NCI-H2107 treated with DMSO at 0.1 percent for 48 hours (cell line): ENCODE data around the gene CLTCL1.
"Not testable (repeated sequence)": the region's sequence is repeated elsewhere in the genome, so short reads cannot be mapped to it uniquely, and the experiment has no call there.

Source experiments
- DNase-seq: peaks from one replicate; lab custom pipeline; 2025; ENCODE audit not compliant: unreplicated experiment; lab: John Stamatoyannopoulos, UW

The CLTCL1 gene

DNA sequence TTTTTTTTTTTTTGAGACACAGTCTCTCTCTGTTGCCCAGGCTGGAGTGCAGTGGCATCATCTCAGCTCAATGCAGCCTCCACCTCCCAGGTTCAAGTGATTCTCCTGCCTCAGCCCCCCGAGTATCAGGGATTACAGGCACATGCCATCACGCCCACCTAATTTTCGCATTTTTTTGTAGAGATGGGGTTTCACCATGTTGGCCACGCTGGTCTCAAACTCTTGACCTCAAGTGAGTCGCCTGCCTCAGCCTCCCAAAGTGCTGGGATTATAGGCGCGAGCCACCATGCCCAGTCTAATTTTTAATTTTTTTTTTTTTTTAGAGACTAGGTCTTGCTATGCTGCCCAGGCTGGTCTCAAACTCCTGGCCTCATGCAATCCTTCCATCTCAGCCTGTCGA, 35.2 kb downstream of the CLTCL1 start:
- not testable (repeated sequence) for DNase-seq

DNA sequence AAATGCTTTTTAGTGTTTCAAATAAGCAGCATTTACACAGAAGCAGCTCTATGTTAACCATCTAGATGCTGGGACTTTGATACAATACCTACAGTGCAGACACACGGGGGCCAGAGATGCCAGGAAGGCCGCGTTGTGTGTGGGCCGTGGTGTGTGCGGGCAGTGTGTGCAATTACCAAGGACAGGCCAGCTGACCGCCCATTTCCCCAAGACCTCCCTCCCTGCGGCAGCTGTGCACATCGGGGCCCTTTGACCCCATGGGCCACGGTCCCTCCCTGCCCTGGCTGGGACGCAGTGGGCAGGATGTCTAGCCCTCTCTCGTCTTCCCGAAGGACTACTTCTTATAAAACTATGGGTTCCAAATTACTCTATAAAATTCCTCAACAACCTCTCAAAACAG, 38.4 kb downstream of the CLTCL1 start:
- no peak for DNase-seq

DNA sequence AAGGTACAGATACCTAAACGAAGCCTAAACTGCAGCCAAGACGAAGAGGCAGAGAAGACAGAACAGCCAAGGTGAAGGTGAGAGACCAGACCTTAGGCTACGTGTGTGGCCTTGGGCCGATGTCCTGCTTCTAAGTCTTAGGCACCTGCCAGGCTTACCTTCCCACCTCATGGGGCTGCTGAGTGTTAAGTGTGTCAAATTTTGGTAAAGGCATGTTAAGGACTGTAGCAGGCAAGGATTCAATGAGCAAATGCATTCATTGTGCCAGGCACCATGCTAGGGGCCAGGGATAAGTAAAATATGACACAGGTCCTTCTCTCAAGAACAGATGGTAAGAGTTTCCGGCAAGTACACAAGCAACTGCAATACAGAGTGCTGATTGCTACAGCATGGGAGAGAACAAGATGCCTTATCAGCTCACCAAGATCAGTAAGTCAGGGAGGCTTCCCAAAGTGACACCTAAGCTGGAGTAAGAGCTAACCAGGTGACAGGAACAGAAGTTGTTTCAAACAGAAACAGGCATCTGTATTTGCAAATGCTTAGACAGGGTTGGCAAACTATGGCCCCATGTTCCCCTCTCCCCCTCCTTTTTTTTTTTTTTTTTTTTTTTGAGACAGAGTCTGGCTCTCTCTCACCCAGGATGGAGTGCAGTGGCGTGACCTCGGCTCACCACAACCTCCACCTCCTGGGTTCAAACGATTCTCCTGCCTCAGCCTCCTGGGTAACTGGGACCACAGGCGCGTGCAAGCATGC, 46.7 kb downstream of the CLTCL1 start:
- DNase-seq = no peak

DNA sequence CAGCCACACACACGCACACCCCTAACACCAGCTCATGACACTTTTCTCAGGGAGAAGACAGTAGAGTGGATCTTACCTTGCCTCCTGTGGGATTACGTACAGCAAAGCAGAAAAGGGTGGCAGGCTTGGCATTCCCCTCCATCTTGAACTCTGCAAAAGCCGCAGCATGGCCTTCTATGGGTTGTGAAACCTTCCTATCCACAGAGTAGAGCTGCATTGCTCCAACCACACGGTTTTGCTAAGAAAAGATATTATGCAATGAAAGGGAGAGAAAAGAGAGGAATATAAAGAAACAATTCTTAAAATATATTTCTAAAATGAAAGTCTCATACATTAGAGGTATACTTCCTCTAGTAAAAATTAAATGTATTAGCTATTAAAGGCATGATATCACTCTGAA, 48.8 kb downstream of the CLTCL1 start:
- no peak for DNase-seq

DNA sequence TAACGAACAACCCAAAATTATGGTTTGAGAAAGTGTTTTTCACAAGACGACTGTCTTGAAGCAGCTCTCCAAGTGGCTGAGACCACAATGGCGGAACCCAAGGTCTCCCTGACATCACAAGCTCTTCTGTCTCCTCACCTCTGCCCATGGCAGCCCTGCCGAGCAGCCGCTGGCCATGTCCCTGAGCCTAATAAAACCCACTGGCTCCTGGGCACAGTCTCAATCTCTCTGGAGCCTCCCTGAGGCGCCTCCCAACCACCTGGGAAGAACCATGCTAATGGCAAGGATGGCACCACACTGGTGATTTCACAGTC, 50.0 kb downstream of the CLTCL1 start:
- no peak for DNase-seq

DNA sequence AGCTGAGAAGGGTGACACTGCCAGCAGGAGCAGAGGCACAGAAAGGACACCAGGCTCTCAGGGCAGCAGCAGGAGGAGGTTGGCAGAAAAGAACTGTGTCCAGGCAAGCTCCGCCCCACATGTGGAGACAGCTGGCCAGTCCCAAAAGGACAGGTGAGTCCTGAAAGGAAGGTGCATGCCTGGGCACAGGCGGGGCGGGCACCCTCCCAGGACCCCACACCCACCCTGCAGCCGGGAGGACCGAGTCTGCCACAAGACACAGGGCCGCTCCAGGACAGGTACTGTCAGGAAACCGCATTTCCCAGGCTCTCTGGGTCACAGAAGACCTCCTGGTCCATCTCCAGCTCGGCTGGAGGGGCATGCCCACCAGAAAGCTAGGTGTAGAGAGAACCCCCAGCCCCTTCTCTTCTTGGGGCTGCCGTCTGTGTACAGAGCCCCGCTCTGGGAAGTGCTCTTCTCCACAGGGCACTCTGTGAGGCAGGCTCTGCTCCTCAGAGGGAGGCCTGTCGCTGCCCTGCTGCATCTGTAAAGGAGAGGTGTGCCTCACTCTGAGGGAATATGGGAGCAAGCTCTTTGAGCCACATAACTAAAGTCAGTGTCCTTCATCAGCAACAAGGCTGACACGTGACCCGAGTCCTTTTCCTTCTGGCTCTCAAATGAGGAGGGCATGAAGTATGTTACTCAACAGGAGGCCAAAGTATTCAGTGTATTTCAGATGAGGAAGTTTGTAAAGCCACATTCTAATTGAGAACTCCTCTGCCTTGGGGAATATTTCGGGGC, 50.5 kb downstream of the CLTCL1 start:
- DNase-seq = no peak

DNA sequence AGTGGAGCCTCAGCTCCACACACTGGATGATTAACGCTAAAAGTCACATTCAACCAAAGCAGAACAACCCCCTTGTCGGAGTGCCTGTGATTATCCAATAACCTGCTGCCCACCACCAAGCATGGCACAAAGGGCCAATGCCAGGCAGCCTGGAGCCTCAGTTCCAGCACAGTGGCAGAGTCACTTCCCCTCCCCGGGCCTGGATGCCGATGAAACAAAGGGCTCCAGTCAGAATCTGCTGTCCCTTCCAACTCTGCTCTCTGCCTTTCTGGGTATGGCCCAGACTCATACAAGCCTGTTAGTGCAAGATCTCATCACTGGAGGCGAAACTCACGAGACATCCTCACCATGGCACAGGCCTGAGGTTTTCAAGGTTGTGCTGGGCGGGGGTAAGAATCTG, 52.1 kb downstream of the CLTCL1 start:
- DNase-seq = no peak

DNA sequence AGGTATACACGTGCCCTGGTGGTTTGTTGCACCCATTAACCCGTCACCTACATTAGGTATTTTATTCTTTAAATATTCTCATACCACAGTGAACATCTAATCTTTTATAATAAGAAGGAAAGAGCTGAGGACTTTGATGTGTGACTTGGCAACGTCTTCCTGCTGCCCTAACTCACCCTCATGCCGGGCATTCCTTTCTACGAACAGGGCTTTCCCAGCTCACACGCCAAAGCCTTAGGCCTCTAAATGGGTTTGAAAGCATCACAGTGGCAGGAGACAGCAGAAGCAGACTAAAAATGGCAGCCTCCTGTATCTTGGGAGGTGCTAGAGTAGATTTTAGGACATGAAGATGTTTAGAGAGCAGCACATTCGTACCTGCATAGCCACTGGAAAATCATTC, 52.6 kb downstream of the CLTCL1 start:
- no peak for DNase-seq

DNA sequence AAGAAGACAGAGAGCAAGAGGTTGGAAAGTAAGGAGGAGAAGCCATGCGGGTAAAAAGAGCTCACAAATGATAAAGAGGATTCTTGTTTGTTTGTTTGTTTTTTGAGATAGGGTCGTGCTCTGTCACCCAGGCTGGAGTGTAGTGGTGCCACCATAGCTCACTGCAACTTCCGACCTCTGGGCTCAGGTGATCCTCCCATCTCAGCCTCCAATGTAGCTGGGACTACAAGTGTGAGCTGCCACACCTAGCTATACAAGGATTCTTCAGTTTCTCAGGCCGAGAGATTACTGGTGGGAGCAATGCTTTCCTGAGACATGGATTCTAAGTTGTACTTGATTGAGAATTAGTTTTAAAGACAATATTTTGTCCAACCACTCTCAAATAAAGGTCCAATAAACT, 55.6 kb downstream of the CLTCL1 start:
- no peak for DNase-seq

DNA sequence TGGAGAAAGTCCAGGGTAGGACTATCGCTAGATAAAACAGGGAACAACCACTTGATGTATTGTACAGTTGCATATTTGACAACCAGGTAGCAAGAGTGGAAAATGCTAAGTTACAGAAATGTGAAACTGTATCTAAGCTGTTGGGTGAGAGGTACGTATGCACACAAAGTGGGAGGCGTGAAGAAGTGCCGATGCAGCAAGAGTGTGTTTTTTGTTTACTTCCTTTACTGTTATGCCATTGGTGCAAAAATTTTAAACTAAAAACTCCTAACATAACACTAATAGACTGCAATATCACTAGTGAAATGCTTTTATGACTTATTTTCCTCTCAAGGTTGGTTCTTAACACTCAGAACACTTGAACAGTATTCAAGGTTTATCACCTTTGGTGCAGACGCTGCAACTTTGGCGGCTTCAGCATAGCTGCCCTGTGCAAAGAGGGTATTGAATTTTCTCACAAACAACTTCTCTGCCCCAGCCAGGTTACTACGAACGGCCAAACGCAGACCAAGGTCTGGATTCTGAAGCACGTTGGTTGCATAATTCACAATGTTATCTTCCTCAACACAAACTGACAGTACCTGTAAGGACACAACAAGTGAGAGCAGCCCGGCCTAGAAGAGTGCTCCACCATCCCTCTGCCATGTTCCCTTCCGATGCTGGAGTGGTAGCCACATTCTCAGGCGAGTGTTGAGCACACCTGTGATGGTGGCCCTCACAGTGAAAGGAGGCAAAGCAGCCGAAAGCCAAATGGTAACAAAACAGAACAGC, 57.2 kb downstream of the CLTCL1 start:
- no peak for DNase-seq

DNA sequence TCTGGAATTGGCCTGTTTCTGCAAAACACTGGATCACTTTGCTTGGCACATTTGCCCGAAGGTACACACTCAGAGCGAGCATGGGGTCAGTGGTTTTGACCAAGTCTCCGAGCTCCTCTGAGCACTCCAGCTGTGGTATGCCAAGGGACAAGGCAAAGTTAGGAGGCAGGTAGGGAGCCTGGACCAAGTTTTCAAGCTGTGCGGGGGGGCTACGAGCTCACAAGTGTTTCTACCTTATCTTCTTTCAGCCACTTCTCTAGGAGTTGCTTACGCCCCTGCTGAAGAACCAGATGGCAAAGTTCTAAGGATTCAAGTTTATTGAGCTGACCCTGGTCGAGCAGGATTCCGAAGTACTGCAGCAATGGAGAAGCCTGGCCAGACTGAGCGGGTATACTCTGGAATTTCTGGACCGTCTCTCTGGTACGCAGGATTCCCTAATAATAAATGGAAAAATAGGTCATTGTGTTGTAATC, 58.3 kb downstream of the CLTCL1 start:
- no peak for DNase-seq

DNA sequence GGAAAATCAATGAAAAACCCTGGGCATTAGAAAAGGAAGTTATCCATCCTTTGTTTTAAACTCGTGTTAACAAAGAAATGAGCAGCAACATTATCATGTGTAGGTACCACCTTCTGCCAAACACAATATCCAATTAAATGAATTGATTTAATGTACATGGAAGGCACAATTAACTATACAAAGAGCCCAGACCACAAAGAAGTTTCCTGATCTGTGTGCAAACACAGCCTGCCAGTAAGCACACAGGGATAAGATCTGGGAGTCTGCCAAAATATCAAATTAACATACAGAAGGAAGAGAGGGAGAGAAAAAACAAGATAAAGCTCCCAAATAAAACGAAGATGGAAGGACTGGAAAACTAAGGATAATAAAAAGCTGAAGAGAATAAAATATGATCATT, 58.9 kb downstream of the CLTCL1 start:
- peak; percentile 83 for DNase-seq

DNA sequence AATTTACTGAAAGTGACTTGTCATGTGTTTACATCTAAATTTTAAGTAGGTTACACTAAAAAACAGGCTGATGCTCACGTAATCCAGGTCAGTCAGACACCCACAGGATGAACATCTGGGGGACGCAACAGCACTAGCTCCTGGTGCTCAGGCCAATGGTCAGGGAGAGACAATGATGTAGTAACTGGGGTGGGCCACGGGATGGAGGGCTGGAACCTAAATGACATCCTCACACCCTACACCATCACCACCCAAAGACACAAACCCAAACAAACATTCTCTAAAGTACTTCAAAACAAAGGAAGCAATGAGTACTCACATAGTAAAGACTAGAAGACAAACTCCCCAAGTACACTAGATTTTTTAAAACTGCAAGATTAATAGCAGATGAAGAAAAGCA, 59.5 kb downstream of the CLTCL1 start:
- DNase-seq = no peak

DNA sequence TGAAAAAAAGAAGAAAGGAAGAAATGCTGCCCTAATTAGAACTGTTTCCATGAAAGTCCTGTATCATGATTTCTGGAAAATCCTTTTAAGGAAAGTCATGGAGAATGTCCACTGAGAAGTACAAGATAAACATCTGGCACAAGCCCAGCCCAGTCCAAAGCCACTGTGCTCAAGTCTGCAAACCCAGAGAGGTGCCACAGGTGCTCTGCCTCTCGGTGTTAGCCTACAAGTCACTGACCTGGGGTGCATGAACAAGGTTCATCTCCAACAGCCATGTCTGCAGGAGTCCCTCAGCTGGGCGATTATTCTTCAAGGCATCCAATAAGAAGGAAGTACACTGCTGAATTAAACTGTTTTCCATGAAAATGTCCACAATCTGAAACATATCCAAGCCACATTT, 61.9 kb downstream of the CLTCL1 start:
- no peak for DNase-seq

DNA sequence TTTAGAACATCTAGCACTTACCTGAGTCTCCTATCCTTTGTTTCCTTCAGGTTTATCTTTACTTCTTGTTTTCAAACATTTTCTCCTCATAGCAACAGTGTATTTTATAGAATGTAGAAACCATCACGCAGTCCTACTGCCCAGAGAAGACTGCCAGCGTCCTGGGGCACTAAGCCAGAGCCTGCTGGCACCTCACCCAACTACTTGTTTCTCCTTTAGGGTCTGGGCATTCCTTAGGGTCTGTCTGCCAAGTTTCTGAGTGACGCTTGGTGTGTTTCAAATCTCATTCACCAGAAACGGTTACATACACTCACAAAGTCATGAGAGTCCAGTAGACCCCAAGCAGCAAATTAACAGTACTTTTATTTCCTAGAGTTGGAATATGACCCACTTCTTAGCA, 63.3 kb downstream of the CLTCL1 start:
- no peak for DNase-seq

DNA sequence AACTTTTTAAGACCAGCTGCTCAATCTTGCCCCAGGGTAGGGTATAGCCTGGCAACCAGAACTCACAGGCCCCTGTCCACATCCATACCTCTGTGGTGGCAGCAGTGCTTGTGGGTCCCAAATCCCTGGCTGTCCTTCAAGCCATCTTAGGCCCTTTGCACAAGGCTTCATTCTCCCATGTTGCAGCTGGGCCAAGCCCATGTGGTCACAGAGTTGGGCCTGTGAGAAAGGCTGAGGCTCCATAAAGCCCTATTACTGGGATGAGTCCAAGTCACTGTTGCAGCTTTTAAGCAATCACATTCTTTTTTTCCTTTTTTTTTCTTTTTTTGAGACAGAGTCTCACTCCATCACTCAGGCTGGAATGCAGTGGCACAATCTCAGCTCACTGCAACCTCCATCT, 65.1 kb downstream of the CLTCL1 start:
- no peak for DNase-seq

DNA sequence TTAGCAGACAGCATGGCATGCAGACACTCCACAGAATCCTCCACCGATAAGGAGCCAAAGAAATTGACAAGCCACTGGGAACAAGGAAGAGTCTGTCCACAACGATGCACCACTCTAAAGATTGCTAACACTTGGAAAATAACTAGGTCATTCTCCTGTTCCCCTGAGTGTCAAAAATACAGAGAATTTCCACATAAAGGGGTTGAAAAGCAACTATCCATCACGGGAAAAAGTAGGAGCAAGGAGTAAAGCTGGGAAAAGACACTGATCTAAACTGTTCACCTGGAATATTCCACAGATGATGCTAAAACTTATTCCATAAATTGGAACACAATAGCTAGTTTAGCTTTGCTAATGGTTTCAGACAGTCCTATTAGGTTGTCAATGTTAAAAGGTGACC, 66.0 kb downstream of the CLTCL1 start:
- DNase-seq = no peak

DNA sequence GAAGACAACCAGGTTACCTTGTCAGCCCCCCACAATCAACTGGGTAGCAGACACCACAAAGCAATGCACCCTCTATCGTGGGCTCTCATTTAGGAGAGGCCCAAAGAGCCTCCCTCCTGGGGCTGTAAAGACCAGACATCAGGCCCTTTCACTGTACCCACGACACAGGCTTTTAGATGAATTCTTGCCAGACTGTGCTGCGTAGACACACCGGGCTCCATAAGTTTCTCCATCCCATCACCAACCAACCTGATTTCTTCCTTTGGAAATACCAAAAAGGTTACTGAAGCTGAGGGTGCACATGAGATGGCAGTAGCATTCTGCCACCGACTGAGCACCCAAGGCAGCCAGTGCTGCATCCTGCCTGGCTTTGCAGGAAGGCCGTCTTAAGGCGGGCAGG, 66.5 kb downstream of the CLTCL1 start:
- DNase-seq = no peak

DNA sequence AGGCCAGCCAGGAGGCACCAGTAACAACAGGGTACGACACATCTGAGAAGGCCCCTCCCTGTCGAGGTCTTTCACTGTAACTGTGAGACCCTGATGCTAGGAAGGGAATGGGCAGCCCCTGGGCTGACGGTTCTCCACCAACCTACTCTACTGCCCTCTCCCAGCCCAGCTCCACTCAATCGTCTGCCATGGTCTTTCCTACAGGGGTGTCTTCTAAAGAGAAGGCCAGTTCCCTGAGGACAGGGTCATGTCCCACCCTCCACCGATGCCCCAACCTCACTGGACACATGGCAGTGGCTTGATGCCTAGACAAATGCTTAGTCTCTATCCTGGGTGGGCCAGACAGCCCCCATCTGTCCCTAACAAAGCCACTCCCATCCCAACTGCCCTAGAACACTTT, 67.0 kb downstream of the CLTCL1 start:
- no peak for DNase-seq

DNA sequence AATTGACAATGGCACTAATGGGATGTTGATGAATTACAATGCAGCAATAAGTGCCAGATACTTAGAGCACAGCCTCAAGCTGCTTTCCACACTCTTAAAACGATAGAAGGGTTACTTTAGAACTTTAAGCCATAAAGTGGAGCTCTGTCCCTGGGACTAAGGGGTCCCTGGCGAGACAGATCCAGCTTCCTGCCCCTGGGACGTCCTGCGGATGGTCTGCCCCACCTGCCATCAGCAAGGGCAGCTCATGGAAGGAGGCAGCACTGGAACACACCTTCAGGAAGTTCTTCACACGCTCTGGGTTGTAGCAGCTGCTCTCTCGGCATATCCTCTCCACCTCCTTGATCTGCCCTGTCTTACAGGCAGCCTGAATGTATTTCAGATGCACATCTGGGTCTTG, 67.9 kb downstream of the CLTCL1 start:
- no peak for DNase-seq

DNA sequence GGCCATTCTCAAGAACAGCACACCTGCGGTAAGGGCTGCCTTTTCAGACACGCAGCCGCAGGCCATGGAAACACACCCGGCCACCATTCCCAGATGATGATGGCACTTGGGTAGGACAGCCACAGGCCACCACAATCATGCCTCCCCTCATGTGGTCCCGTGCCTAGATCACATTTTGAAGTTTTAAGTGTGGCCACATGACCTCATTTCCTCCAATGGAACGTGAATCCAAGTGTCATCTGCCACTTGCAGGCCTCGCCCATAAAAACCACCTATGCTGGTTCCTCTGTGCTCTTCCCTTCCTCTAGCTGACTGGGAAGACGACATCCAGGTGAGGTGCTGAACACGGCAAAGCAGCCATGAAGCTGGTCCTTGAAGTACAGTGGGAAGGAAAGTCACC, 68.4 kb downstream of the CLTCL1 start:
- no peak for DNase-seq
